ENCODE data around the gene DCAF11.

DCAF11 gene

DNA sequence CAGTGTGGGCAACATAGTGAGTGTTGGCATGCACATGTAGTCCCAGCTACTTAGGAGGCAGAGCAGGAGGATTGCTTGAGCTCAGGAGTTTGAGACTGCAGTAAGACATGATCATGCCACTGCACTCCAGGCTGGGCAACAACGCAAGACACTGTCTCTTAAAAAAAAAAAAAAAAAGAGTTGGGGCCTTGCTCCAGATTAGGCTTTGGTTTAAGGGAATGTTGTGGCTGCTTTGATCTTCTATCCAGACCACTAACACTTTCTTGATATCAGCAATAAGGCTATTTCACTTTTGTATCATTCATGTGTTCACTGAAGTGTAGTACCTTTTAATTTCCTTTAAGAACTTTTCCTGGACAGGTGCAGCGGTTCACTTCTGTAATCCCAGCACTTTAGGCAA, 13.1 kb downstream of the DCAF11 start:
- TF ChIP-seq, protein P1, sequence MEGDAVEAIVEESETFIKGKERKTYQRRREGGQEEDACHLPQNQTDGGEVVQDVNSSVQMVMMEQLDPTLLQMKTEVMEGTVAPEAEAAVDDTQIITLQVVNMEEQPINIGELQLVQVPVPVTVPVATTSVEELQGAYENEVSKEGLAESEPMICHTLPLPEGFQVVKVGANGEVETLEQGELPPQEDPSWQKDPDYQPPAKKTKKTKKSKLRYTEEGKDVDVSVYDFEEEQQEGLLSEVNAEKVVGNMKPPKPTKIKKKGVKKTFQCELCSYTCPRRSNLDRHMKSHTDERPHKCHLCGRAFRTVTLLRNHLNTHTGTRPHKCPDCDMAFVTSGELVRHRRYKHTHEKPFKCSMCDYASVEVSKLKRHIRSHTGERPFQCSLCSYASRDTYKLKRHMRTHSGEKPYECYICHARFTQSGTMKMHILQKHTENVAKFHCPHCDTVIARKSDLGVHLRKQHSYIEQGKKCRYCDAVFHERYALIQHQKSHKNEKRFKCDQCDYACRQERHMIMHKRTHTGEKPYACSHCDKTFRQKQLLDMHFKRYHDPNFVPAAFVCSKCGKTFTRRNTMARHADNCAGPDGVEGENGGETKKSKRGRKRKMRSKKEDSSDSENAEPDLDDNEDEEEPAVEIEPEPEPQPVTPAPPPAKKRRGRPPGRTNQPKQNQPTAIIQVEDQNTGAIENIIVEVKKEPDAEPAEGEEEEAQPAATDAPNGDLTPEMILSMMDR (IDR thresholded peaks at IDR 0.05; ENCODE audit: low read depth, low read length): no peak
- H3K4me3 ChIP-seq (ENCODE audit: low read depth, low read length): no peak overlapping the region
- in situ Hi-C loops (cut with HindIII; ENCODE audit: low sequenced_read_pairs): no loop called here
- DNase-seq (ENCODE audit: low read depth, low spot score): no peak

DNA sequence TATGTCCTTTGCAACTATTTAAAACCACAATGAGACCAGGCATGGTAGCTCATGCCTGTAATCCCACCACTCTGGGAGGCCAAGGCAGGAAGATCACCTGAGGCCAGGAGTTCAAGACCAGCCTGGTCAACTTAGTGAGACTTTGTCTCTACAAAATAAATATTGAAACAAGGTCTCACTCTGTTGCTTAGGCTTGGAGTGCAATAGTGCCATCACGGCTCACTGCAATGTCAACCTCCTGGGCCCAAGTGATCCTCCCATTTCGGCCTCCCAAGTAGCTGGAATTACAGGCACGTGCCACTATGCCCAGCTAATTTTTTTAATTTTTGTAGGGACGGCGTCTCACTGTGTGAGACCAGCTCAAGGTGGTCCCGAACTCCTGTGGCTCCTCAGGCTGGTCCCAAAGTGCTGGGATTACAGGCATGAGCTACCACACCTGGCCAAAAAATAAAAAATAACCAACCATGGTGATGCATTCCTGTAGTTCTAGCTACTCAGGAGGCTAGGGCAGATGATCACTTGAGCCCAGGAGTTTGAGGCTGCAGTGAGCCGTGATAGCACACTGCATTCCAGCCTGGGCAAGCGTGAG, 14.9 kb downstream of the DCAF11 start:
- TF ChIP-seq, protein P1 (IDR thresholded peaks at IDR 0.05; ENCODE audit: low read depth, low read length): no peak
- in situ Hi-C loops (cut with HindIII; ENCODE audit: low sequenced_read_pairs): no loop called here
- DNase-seq (ENCODE audit: low read depth, low spot score): no peak
- no peak overlapping the region for H3K4me3 ChIP-seq (ENCODE audit: low read depth, low read length)

DNA sequence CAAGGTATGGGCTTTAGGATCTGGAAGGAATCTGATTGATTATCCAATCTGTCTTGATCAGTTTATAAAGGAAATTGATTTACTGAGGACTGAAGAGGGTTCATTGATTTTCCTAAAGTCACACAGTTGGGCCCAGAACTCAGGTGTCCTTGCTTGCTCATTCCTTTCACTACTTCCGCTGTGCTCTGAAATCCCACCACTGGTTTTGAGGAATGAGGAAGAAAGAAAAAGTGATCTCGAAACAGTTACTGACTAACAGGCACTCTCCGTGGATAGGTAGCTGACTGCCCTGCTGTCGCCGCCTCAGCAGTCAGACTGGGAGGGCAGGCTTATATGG, 15.8 kb downstream of the DCAF11 start, which contains the start of gene FITM1:
Gene FITM1, plus strand, starts transcription at position 280 of the 337 bp plus-strand sequence. CDS start 905 bp downstream, outside the sequence.
- H3K4me3 ChIP-seq (ENCODE audit: low read depth, low read length): no peak within 1 kb of the TSS
- in situ Hi-C loops (cut with HindIII; ENCODE audit: low sequenced_read_pairs): no loop called here
- DNase-seq (ENCODE audit: low read depth, low spot score): no peak
- TF ChIP-seq, protein P1 (IDR thresholded peaks at IDR 0.05; ENCODE audit: low read depth, low read length): no peak

DNA sequence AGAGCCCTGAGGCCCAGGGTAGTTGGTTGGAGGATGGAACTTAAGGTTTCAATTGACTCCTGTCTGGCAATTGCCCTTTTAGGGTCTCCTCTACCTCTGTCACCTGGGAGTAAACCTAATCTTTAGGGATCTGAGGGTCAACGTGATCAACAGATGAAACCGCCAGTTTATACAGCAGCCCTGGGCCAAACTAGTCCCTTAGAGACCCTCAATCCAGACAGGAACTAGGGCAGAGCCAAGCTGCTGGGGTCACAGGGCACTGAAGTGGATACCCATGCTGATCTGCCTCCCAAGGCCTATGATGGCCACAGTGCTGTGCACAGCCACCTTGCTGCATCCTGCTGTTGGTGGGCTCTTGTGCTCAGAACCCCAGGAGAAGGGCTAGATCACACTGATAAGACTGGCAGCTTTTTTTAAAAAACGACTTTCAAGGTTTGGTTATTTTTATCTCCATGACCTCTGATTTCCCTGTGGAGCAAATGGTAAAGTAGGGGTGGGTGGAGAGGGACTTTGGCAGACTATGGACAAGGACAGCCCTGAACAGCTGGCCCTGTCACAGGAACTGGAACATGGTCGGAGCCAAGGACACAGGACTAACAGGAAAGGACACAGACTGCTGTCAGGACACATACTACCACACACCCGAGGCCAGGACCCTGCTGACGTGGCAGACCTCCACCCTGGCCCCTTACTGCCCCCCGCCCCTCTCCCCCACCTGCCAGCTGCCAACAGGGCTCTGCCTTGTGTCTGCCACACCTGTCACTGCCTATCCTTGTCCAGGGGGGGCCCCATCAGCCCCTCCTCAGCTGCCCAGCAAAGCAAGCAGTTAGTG, 16.4 kb downstream of the DCAF11 start:
- DNase-seq (ENCODE audit: low read depth, low spot score): no peak
- in situ Hi-C loops (cut with HindIII; ENCODE audit: low sequenced_read_pairs): no loop called here

DNA sequence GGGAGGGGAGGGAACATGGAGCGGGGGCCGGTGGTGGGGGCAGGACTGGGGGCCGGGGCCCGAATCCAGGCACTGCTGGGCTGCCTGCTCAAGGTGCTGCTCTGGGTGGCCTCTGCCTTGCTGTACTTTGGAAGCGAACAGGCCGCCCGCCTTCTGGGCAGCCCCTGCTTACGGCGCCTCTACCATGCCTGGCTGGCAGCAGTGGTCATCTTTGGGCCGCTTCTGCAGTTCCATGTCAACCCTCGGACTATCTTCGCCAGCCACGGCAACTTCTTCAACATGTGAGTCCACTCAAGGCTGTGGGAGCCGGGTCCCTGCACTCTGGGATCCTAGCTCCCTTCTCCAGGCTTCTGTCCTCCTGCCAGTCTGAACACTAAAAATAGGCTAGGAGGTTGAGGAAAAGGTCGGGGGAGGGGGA, 17.0 kb downstream of the DCAF11 start:
- no peak for DNase-seq (ENCODE audit: low read depth, low spot score)
- in situ Hi-C loops (cut with HindIII; ENCODE audit: low sequenced_read_pairs): no loop called here
- TF ChIP-seq, protein P1 (IDR thresholded peaks at IDR 0.05; ENCODE audit: low read depth, low read length): no peak
- H3K4me3 ChIP-seq (ENCODE audit: low read depth, low read length): no peak overlapping the region

More for the DNA sequence above, 16.4 kb downstream of the DCAF11 start:
- TF ChIP-seq, protein P1 (IDR thresholded peaks at IDR 0.05; ENCODE audit: low read depth, low read length): no peak
- no peak overlapping the region for H3K4me3 ChIP-seq (ENCODE audit: low read depth, low read length)

DNA sequence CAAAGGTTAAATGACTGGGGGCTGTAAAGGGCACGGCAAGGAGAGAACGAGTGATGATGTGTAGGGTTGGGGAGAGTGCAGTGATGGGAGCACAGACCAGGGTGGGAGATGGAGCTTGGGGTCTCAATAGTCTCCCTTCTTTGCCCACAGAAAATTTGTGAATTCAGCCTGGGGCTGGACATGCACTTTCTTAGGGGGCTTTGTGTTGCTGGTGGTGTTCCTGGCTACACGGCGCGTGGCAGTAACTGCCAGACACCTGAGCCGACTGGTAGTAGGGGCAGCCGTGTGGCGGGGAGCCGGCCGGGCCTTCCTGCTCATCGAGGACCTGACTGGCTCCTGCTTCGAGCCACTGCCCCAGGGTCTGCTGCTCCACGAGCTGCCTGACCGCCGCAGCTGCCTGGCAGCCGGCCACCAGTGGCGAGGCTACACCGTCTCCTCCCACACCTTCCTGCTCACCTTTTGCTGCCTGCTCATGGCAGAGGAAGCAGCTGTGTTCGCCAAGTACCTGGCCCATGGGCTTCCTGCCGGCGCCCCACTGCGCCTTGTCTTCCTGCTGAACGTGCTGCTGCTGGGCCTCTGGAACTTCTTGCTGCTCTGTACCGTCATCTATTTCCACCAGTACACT, 17.6 kb downstream of the DCAF11 start:
- TF ChIP-seq, protein P1 (IDR thresholded peaks at IDR 0.05; ENCODE audit: low read depth, low read length): no peak
- H3K4me3 ChIP-seq (ENCODE audit: low read depth, low read length): no peak overlapping the region
- DNase-seq (ENCODE audit: low read depth, low spot score): no peak
- in situ Hi-C loops (cut with HindIII; ENCODE audit: low sequenced_read_pairs): no loop called here

All from astrocyte of the spinal cord (primary cell).